ENCODE measurements around the gene PDZD7. TPM values are rescaled to one million over a fixed set of nuclear protein-coding genes. Genes with fewer than 3 reads are reported as not detected.

PDZD7 gene
- total and polyA plus RNA-seq, 2 donors (not counting 3 experiments of a cell fraction or from before 2014, with no cell fraction given): 0.41 to 1.6 TPM

- Histone ChIP-seq H4K20me1 (replicated peaks; ENCODE audit: control insufficient read depth, extremely low read depth, insufficient read depth, low read length) (no peaks in the 10 kb centered on the region), H3K4me2 (ENCODE audit: insufficient read depth, low read length) (no peak overlapping the region), H3K9me1 (replicated peaks; ENCODE audit: control insufficient read depth, extremely low read depth, insufficient read depth, low read length) (no peaks in the 10 kb centered on the region), H3K9me3 (replicated peaks; ENCODE audit: control insufficient read depth, insufficient read depth, low read length) (no peaks in the 10 kb centered on the region), H3K4me1 (ENCODE audit: control insufficient read depth, extremely low read depth, insufficient read depth, low read length) (peaks cover 11% of the 10 kb centered on the region), H3K27me3 (ENCODE audit: control insufficient read depth in 2 of 2, insufficient read depth in 2 of 2, low read length in 2 of 2) (peaks cover 2 to 5% of the 10 kb centered on the region in 2 experiments), H3K79me2 (ENCODE audit: control insufficient read depth, insufficient read depth, low read length) (no peaks in the 10 kb centered on the region), H2AFZ (ENCODE audit: low read depth, low read length) (no peak overlapping the region), H3K4me3 (replicated peaks in 1 of 3; ENCODE audit: insufficient read depth in 1 of 3, low read depth in 1 of 3, low read length in 3 of 3) (no peak overlapping the region), H3K9ac (replicated peaks; ENCODE audit: extremely low read depth, insufficient read depth, low read length) (no peak overlapping the region), H3K27ac (ENCODE audit: insufficient read depth, low read depth, low read length) (no peak overlapping the region), H3K36me3 (ENCODE audit: control insufficient read depth in 2 of 2, extremely low read depth in 1 of 2, insufficient read depth in 2 of 2, low read length in 2 of 2) (peaks cover 10 to 33% of the 10 kb centered on the region in 2 experiments)
- no peak for TF ChIP-seq MYC (IDR thresholded peaks at IDR 0.05; ENCODE audit: low read depth, low read length)
- no peak for TF ChIP-seq POLR2A (IDR thresholded peaks at IDR 0.05; ENCODE audit: low read depth, low read length)
- TF ChIP-seq POLR2AphosphoS5 (IDR thresholded peaks at IDR 0.05; ENCODE audit: insufficient read depth, low read depth, low read length): no peak
- TF ChIP-seq CTCF (IDR thresholded peaks at IDR 0.05; ENCODE audit: extremely low read depth in 1 of 2, insufficient read depth in 1 of 2, low read depth in 1 of 2, low read length in 2 of 2): peak; percentile 82
- BruUV-seq (replicated peaks): no TSS peak
- FAIRE-seq: peak; percentile 87
- ChIA-PET CTCF (interaction anchor here (0.6 to 9.9 kb wide), 22 partner anchors 11 to 1599 kb away, joined by 3 to 165 read pairs (median 4); partner anchors contain the start of genes KAZALD1, PDZD7 and SFXN3), POLR2A (interaction anchor here (0.6 kb wide), 2 partner anchors 20 to 57 kb away, joined by 3 to 9 read pairs; no protein-coding TSS in a partner anchor)
- intact Hi-C loops (cut with micrococcal nuclease) (loop anchor here (1.0 kb wide), 2 partner anchors 9 to 25 kb away; no protein-coding TSS in a partner anchor), dilution Hi-C loops (cut with MboI; ENCODE audit: extremely low pct_ligation_motif_present, low sequenced_read_pairs) (no loop called here)
- peak; percentile 83 for DNase-seq (ENCODE audit: low read depth, low spot score)
These were observed 10.4 kb upstream of the PDZD7 start for GRCh38 chr10:101041252-101041761.

- H3K9me3 ChIP-seq (replicated peaks; ENCODE audit: control insufficient read depth, insufficient read depth, low read length): no peaks in the 10 kb centered on the region
- peaks cover 2 to 3% of the 10 kb centered on the region in 2 experiments for H3K27me3 ChIP-seq (ENCODE audit: control insufficient read depth in 2 of 2, insufficient read depth in 2 of 2, low read length in 2 of 2)
- H3K9me1 ChIP-seq (replicated peaks; ENCODE audit: control insufficient read depth, extremely low read depth, insufficient read depth, low read length): no peaks in the 10 kb centered on the region
- peaks cover 11% of the 10 kb centered on the region for H3K4me1 ChIP-seq (ENCODE audit: control insufficient read depth, extremely low read depth, insufficient read depth, low read length)
- no peak overlapping the region for H3K27ac ChIP-seq (ENCODE audit: insufficient read depth, low read depth, low read length)
- POLR2A ChIA-PET: interaction anchor here (0.6 kb wide), 2 partner anchors 20 to 57 kb away, joined by 3 to 9 read pairs; no protein-coding TSS in a partner anchor
- no peak overlapping the region for H3K4me3 ChIP-seq (replicated peaks in 1 of 3; ENCODE audit: insufficient read depth in 1 of 3, low read depth in 1 of 3, low read length in 3 of 3)
- intact Hi-C loops (cut with micrococcal nuclease): loop anchor here (1.0 kb wide), 2 partner anchors 9 to 25 kb away; no protein-coding TSS in a partner anchor
- no TSS peak for BruUV-seq (replicated peaks)
- no peak for FAIRE-seq
- CTCF ChIA-PET: interaction anchor here (0.6 to 9.9 kb wide), 18 partner anchors 10 to 1599 kb away, joined by 3 to 165 read pairs (median 4); partner anchors contain the start of genes KAZALD1, PDZD7 and SFXN3
- H2AFZ ChIP-seq (ENCODE audit: low read depth, low read length): no peak overlapping the region
- no peak for DNase-seq (ENCODE audit: low read depth, low spot score)
- no peak overlapping the region for H3K4me2 ChIP-seq (ENCODE audit: insufficient read depth, low read length)
- TF ChIP-seq GATA2 (IDR thresholded peaks at IDR 0.05; ENCODE audit: insufficient read depth, insufficient read length, low read depth, low read length) (no peak), JUN (IDR thresholded peaks at IDR 0.05; ENCODE audit: borderline replicate concordance, insufficient read depth, insufficient read length, low read depth) (no peak), FOS (IDR thresholded peaks at IDR 0.05; ENCODE audit: borderline replicate concordance, insufficient read depth, low read length) (no peak), POLR2A (IDR thresholded peaks at IDR 0.05; ENCODE audit: low read depth, low read length) (no peak), EZH2 (IDR thresholded peaks at IDR 0.05; ENCODE audit: borderline replicate concordance, low read depth, low read length, severe bottlenecking) (no peak), MYC (IDR thresholded peaks at IDR 0.05; ENCODE audit: low read depth, low read length) (no peak), MAX (IDR thresholded peaks at IDR 0.05; ENCODE audit: insufficient read depth, insufficient read length) (no peak)
- no peaks in the 10 kb centered on the region for H3K79me2 ChIP-seq (ENCODE audit: control insufficient read depth, insufficient read depth, low read length)
- H3K9ac ChIP-seq (replicated peaks; ENCODE audit: extremely low read depth, insufficient read depth, low read length): no peak overlapping the region
- dilution Hi-C loops (cut with MboI; ENCODE audit: extremely low pct_ligation_motif_present, low sequenced_read_pairs): no loop called here
- H4K20me1 ChIP-seq (replicated peaks; ENCODE audit: control insufficient read depth, extremely low read depth, insufficient read depth, low read length): no peaks in the 10 kb centered on the region
- peaks cover 10 to 38% of the 10 kb centered on the region in 2 experiments for H3K36me3 ChIP-seq (ENCODE audit: control insufficient read depth in 2 of 2, extremely low read depth in 1 of 2, insufficient read depth in 2 of 2, low read length in 2 of 2)
These were observed 9.9 kb upstream of the PDZD7 start for GRCh38 chr10:101040851-101041250.

Measured in endothelial cell of umbilical vein (primary cell).